ENCODE data around the gene GRB14.
"Not testable (repeated sequence)": the region's sequence is repeated elsewhere in the genome, so short reads cannot be mapped to it uniquely, and the experiment has no call there.

The GRB14 gene

GRCh38 chr2:164620873-164621763, at the start of gene GRB14:
GRB14 (minus strand) TSS chr2:164621482; CDS start chr2:164621309, 173 bp downstream.
- DNase-seq (ENCODE audit: low read depth), result no peak

- DNase-seq (ENCODE audit: low read depth), result no peak
Observed at GRCh38 chr2:164669291-164669690, 48.0 kb upstream of the GRB14 start.

- no peak for DNase-seq (ENCODE audit: low read depth)
Observed at GRCh38 chr2:164667566-164667965, 46.3 kb upstream of the GRB14 start.

GRCh38 chr2:164664070-164664469, 42.8 kb upstream of the GRB14 start:
- no peak for DNase-seq (ENCODE audit: low read depth)

- no peak for DNase-seq (ENCODE audit: low read depth)
Observed at GRCh38 chr2:164662868-164663631, 41.8 kb upstream of the GRB14 start.

GRCh38 chr2:164662066-164662465, 40.8 kb upstream of the GRB14 start:
- no peak for DNase-seq (ENCODE audit: low read depth)

GRCh38 chr2:164661349-164661748, 40.1 kb upstream of the GRB14 start:
- no peak for DNase-seq (ENCODE audit: low read depth)

- DNase-seq (ENCODE audit: low read depth), result no peak
Observed at GRCh38 chr2:164657129-164657528, 35.8 kb upstream of the GRB14 start.

- no peak for DNase-seq (ENCODE audit: low read depth)
Observed at GRCh38 chr2:164655750-164656149, 34.5 kb upstream of the GRB14 start.

- no peak for DNase-seq (ENCODE audit: low read depth)
Observed at GRCh38 chr2:164655336-164655735, 34.1 kb upstream of the GRB14 start.

- DNase-seq (ENCODE audit: low read depth), result no peak
Observed at GRCh38 chr2:164651361-164651760, 30.1 kb upstream of the GRB14 start.

GRCh38 chr2:164644036-164644700, 22.9 kb upstream of the GRB14 start:
- no peak for DNase-seq (ENCODE audit: low read depth)

GRCh38 chr2:164642946-164643555, 21.8 kb upstream of the GRB14 start:
- no peak for DNase-seq (ENCODE audit: low read depth)

GRCh38 chr2:164642268-164642667, 21.0 kb upstream of the GRB14 start:
- no peak for DNase-seq (ENCODE audit: low read depth)

GRCh38 chr2:164628319-164628718, 7.0 kb upstream of the GRB14 start:
- DNase-seq (ENCODE audit: low read depth), result not testable (repeated sequence)

- DNase-seq (ENCODE audit: low read depth), result no peak
Observed at GRCh38 chr2:164625378-164625971, 4.2 kb upstream of the GRB14 start.

- DNase-seq (ENCODE audit: low read depth), result no peak
Observed at GRCh38 chr2:164624316-164624715, 3.0 kb upstream of the GRB14 start.

GRCh38 chr2:164622338-164623106, 1.2 kb upstream of the GRB14 start:
- DNase-seq (ENCODE audit: low read depth), result no peak

- no peak for DNase-seq (ENCODE audit: low read depth)
Observed at GRCh38 chr2:164621764-164622105, 453 bp upstream of the GRB14 start.

- DNase-seq (ENCODE audit: low read depth), result no peak
Observed at GRCh38 chr2:164620457-164620856, 825 bp downstream of the GRB14 start.

- DNase-seq (ENCODE audit: low read depth), result no peak
Observed at GRCh38 chr2:164617466-164617865, 3.8 kb downstream of the GRB14 start.

Data from stimulated activated CD8-positive, alpha-beta memory T cell treated with anti-CD3 and anti-CD28 coated beads, Interleukin-12 subunit alpha, Interleukin-12 subunit beta, amount 100 ng/mL, for 1 hour (primary cell).